Measurements from ENCODE around the gene RAPGEF2. TPM values are rescaled to one million over a fixed set of nuclear protein-coding genes. Genes with fewer than 3 reads are reported as not detected.

The RAPGEF2 gene, protein sequence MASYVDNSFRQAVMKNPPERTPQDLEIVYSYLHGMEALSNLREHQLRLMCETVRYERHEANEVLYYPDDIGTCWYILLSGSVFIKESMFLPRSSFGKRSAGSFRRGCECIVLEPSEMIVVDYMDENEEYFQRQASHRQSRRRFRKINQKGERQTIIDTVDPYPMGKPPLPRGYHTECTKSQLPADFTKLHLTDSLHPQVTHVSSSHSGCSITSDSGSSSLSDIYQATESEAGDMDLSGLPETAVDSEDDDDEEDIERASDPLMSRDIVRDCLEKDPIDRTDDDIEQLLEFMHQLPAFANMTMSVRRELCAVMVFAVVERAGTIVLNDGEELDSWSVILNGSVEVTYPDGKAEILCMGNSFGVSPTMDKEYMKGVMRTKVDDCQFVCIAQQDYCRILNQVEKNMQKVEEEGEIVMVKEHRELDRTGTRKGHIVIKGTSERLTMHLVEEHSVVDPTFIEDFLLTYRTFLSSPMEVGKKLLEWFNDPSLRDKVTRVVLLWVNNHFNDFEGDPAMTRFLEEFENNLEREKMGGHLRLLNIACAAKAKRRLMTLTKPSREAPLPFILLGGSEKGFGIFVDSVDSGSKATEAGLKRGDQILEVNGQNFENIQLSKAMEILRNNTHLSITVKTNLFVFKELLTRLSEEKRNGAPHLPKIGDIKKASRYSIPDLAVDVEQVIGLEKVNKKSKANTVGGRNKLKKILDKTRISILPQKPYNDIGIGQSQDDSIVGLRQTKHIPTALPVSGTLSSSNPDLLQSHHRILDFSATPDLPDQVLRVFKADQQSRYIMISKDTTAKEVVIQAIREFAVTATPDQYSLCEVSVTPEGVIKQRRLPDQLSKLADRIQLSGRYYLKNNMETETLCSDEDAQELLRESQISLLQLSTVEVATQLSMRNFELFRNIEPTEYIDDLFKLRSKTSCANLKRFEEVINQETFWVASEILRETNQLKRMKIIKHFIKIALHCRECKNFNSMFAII (N-terminal part only)
- total RNA-seq (42.9 and 45.8 TPM in 2 replicates), polyA plus RNA-seq (10.9 and 15.2 TPM in 2 replicates), polyA minus RNA-seq (25.5 and 34.2 TPM in 2 replicates)
- 23.4 TPM for total RNA-seq (2013)

DNA sequence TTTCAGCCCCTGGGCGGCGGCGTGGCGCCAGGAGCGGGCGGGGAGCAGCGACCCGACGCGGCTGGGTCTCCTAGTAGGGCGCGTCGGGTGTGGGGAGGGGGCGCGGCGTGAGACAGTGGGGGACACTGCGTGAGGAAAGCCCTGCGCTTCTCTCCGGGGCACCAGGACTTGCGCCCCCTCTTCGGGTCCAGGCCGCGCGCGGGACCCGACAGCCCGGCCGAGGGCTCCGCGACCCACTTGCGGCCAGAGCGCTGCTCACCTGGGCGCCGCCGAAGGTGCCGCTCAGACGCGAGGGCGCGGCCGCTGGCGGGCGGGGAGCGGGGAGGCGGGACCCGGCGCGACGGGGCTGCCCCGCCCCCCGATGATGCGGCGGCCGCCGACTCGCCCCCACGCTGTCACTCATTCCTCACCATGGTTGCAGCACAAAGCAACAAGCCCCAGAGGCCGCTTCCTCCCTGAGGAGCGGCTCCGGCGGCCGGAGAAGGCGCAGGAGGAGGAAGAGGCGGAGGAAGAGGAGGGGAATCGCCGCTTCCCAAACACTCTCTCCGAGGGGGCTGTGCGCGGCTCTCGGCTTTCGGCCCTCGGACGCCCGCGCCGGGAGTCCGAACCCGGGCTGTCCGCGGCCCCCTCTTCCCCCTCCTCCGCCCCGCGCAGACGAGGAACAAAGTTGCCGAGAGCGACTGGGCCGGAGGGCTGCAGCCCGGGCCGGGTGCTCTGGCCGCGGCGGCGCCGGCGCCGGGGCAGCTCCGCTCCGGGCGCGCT lies at the start of gene RAPGEF2:
TSS of gene RAPGEF2 (plus strand) at position 458 of the 762 bp plus-strand sequence. CDS start 1,084 bp downstream, outside the sequence.
- no peaks in the 10 kb centered on the region for H3K9me3 Mint-ChIP-seq (ENCODE audit: insufficient read depth)
- Histone ChIP-seq H3K9ac (ENCODE audit: low read length) (peak within 1 kb of the TSS; percentile 92), H4K20me1 (ENCODE audit: control insufficient read depth, insufficient read depth, low read length, poor library complexity, severe bottlenecking) (peaks cover 23% of the 10 kb centered on the region), H3K27me3 (replicated peaks in 1 of 4; ENCODE audit: control extremely low read depth in 1 of 4, control insufficient read depth in 3 of 4, insufficient read depth in 4 of 4, low read length in 3 of 4) (peaks cover 0 to 11% (median 0%) of the 10 kb centered on the region in 4 experiments), H3K79me2 (ENCODE audit: control insufficient read depth, insufficient read depth, low read length) (peaks cover 26% of the 10 kb centered on the region), H2AFZ (ENCODE audit: insufficient read depth, low read depth, low read length, poor library complexity, severe bottlenecking) (peak within 1 kb of the TSS; percentile 83), H3K4me1 (ENCODE audit: control insufficient read depth in 2 of 2, insufficient read depth in 2 of 2, low read length in 2 of 2) (peaks cover 26 to 30% of the 10 kb centered on the region in 2 donors), H3K4me2 (replicated peaks; ENCODE audit: low read depth, low read length, poor library complexity, severe bottlenecking) (peak within 1 kb of the TSS; percentile 94), H3K9me3 (ENCODE audit: control extremely low read depth in 1 of 3, control insufficient read depth in 2 of 3, insufficient read depth in 1 of 3, low read length in 2 of 3) (no peaks in the 10 kb centered on the region), H3K4me3 (ENCODE audit: control extremely low read depth in 1 of 5, extremely low read depth in 1 of 5, insufficient read depth in 1 of 5, low read depth in 2 of 5, low read length in 4 of 5) (peak within 1 kb of the TSS; percentile 28 to 89 (median 81)), H3K27ac (ENCODE audit: low read length in 2 of 2) (peak within 1 kb of the TSS; percentile 78 to 85), H3K36me3 (replicated peaks in 1 of 2; ENCODE audit: control extremely low read depth in 1 of 2, control insufficient read depth in 1 of 2, extremely low read depth in 1 of 2, insufficient read depth in 2 of 2, low read length in 1 of 2) (no peaks in the 10 kb centered on the region)
- peak within 1 kb of the TSS; percentile 86 for H3K4me3 Mint-ChIP-seq
- peak; percentile 94 for DNase-seq
- ChIA-PET POLR2A (no interaction called here), CTCF (no interaction called here)
- intact Hi-C loops (cut with micrococcal nuclease), result loop anchor here (1.0 to 5.0 kb wide), 4 partner anchors 26 to 431 kb away; partner anchors contain the start of genes ETFDH and PPID
- ATAC-seq (ENCODE audit: low read depth), result peak; percentile 87
- WGBS (ENCODE audit: insufficient coverage), result under 1% methylated on average over 90 of the region's 100 CpGs
- peak within 1 kb of the TSS; percentile 93 for H3K27ac Mint-ChIP-seq
- peaks cover 8% of the 10 kb centered on the region for H3K27me3 Mint-ChIP-seq
- H3K4me1 Mint-ChIP-seq, result peaks cover 41% of the 10 kb centered on the region
- TF ChIP-seq EZH2 (IDR thresholded peaks at IDR 0.05; ENCODE audit: borderline replicate concordance, insufficient read depth, low read depth, low read length, poor library complexity, severe bottlenecking) (no peak), CTCF (IDR thresholded peaks at IDR 0.05) (no peak)

Measured in B cell (primary cell).